HT-29 (cell line): ENCODE data around the gene BST2. TPM values are rescaled to one million over a fixed set of nuclear protein-coding genes. Genes with fewer than 3 reads are reported as not detected.

ENCODE experiments used
- total RNA-seq: library from RNA; depleted of rRNA; stranded (reverse); fragments of >200 nt; shearing (Covaris generic); gene quantifications from 2 replicates; pipeline ENCODE4 v1.2.3, GENCODE V29; 2014; rRNA removed

Gene BST2
- total RNA-seq, 1 experiment from 2014 or later: 172 TPM

Other genes starting within 250 kb of the BST2 start
- 27.6 and 29.1 TPM in 2 replicates for gene USE1, start 190.3 kb downstream of the BST2 start, total RNA-seq
- gene OCEL1, start 179.4 kb downstream of the BST2 start, total RNA-seq: 2.6 and 8.7 TPM in 2 replicates
- gene NR2F6, start 159.7 kb downstream of the BST2 start, total RNA-seq: 265 and 297 TPM in 2 replicates
- gene USHBP1, start 140.9 kb downstream of the BST2 start, total RNA-seq: 0.08 TPM in 1 of 2 replicates, not detected in the other
- 79.8 and 98.6 TPM in 2 replicates for gene BABAM1, start 138.2 kb downstream of the BST2 start, total RNA-seq
- gene ANKLE1, start 123.7 kb downstream of the BST2 start, total RNA-seq: 0.08 and 1.4 TPM in 2 replicates
- 3.4 and 5.3 TPM in 2 replicates for gene ABHD8, start 102.2 kb downstream of the BST2 start, total RNA-seq
- gene MRPL34, start 99.8 kb downstream of the BST2 start, total RNA-seq: 94.6 and 106 TPM in 2 replicates
- 24.6 and 32.4 TPM in 2 replicates for gene DDA1, start 96.1 kb downstream of the BST2 start, total RNA-seq
- 2.2 and 2.4 TPM in 2 replicates for gene ANO8, start 70.8 kb downstream of the BST2 start, total RNA-seq
- 40.0 and 64.4 TPM in 2 replicates for gene GTPBP3, start 68.1 kb downstream of the BST2 start, total RNA-seq
- not detected in 2 replicates for gene PLVAP, start 28.3 kb downstream of the BST2 start, total RNA-seq
- gene CCDC194, start 11.4 kb downstream of the BST2 start, total RNA-seq: 0.81 and 1.6 TPM in 2 replicates
- 59.0 and 77.0 TPM in 2 replicates for gene MVB12A, start 14.4 kb upstream of the BST2 start, total RNA-seq
- gene TMEM221, start 43.0 kb upstream of the BST2 start, total RNA-seq: not detected in 2 replicates
- gene NXNL1, start 55.3 kb upstream of the BST2 start, total RNA-seq: not detected in 2 replicates
- 2.6 and 3.1 TPM in 2 replicates for gene SLC27A1, start 64.9 kb upstream of the BST2 start, total RNA-seq
- gene PGLS, start 106.0 kb upstream of the BST2 start, total RNA-seq: 75.7 and 90.9 TPM in 2 replicates
- 76.2 and 88.5 TPM in 2 replicates for gene COLGALT1, start 150.0 kb upstream of the BST2 start, total RNA-seq